ENCODE results near the gene WNT9A.

WNT9A gene
- long read RNA-seq = 0 reads

- DNase-seq (ENCODE audit: low read depth in 1 of 2, low spot score in 1 of 2) = no peak
- Histone ChIP-seq H3K27me3 (ENCODE audit: insufficient read depth, poor library complexity, severe bottlenecking) (peaks cover 22% of the 10 kb centered on the region), H3K27ac (replicated peaks) (no peak within 1 kb of the TSS), H3K4me3 (replicated peaks; ENCODE audit: insufficient read depth, low read length) (peak within 1 kb of the TSS; percentile 21)
- TF ChIP-seq SPI1 (IDR thresholded peaks at IDR 0.05; ENCODE audit: borderline replicate concordance, low read depth) = no peak
- no peak for TF ChIP-seq POLR2AphosphoS5 (IDR thresholded peaks at IDR 0.05; ENCODE audit: low read depth)
- TF ChIP-seq, protein P1, sequence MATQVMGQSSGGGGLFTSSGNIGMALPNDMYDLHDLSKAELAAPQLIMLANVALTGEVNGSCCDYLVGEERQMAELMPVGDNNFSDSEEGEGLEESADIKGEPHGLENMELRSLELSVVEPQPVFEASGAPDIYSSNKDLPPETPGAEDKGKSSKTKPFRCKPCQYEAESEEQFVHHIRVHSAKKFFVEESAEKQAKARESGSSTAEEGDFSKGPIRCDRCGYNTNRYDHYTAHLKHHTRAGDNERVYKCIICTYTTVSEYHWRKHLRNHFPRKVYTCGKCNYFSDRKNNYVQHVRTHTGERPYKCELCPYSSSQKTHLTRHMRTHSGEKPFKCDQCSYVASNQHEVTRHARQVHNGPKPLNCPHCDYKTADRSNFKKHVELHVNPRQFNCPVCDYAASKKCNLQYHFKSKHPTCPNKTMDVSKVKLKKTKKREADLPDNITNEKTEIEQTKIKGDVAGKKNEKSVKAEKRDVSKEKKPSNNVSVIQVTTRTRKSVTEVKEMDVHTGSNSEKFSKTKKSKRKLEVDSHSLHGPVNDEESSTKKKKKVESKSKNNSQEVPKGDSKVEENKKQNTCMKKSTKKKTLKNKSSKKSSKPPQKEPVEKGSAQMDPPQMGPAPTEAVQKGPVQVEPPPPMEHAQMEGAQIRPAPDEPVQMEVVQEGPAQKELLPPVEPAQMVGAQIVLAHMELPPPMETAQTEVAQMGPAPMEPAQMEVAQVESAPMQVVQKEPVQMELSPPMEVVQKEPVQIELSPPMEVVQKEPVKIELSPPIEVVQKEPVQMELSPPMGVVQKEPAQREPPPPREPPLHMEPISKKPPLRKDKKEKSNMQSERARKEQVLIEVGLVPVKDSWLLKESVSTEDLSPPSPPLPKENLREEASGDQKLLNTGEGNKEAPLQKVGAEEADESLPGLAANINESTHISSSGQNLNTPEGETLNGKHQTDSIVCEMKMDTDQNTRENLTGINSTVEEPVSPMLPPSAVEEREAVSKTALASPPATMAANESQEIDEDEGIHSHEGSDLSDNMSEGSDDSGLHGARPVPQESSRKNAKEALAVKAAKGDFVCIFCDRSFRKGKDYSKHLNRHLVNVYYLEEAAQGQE (IDR thresholded peaks at IDR 0.05; ENCODE audit: insufficient replicate concordance, low read depth) = no peak
- no peak for TF ChIP-seq CTCF (IDR thresholded peaks at IDR 0.05; ENCODE audit: insufficient read depth, low read length)
- TF ChIP-seq GABPA (IDR thresholded peaks at IDR 0.05; ENCODE audit: low read depth) = no peak
These were observed at the start of gene WNT9A for GRCh38 chr1:227947676-227948492. Gene WNT9A, minus strand, starts transcription at chr1:227947932. Its CDS starts 45 bp downstream, at chr1:227947887.

DNA sequence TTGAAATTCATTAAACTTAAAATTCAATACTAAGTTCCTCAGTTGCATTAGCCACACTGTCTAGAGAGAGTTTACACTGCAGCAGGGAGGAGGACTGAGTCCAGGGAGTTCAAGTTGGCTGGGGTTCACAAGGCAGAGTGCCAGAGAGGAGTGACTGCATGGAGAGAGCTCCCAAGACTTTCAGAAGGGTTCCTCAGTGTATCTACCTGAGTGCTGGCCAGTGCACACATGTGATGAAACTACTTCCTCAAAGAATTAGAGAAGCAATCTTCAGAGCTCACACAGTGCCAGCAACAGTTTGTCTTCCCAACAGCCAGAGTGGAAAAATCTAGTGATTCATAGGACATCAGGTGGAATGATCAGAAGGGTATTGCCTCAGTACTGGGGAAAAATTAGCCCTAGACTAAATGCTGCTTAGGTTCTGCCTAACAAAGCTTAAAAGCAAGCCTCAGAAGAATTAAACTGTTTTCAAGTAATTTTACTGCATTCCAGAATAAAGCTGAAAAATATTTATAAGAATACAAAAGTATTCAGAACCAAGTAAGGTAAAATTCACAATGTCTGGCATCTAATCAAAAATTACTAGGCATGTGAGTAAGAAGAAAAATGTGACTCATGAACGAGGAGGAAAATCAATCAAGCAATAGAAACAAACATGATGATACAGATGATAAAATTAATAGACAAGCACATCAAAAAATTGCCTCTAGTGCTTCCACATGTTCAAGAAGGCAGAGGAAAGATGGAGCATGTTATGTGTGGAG lies 48.6 kb upstream of the WNT9A start:
- Histone ChIP-seq H3K27me3 (ENCODE audit: insufficient read depth, poor library complexity, severe bottlenecking) (no peaks in the 10 kb centered on the region), H3K27ac (replicated peaks) (no peak overlapping the region), H3K4me3 (replicated peaks; ENCODE audit: insufficient read depth, low read length) (no peak overlapping the region)
- DNase-seq (ENCODE audit: low read depth in 1 of 2, low spot score in 1 of 2) = no peak
- no peak for TF ChIP-seq POLR2AphosphoS5 (IDR thresholded peaks at IDR 0.05; ENCODE audit: low read depth)
- TF ChIP-seq GABPA (IDR thresholded peaks at IDR 0.05; ENCODE audit: low read depth) = no peak
- TF ChIP-seq CTCF (IDR thresholded peaks at IDR 0.05; ENCODE audit: insufficient read depth, low read length) = no peak
- TF ChIP-seq, protein P1 (IDR thresholded peaks at IDR 0.05; ENCODE audit: insufficient replicate concordance, low read depth) = no peak
- no peak for TF ChIP-seq SPI1 (IDR thresholded peaks at IDR 0.05; ENCODE audit: borderline replicate concordance, low read depth)

GRCh38 chr1:227994632-227995300 lies 47.0 kb upstream of the WNT9A start:
- TF ChIP-seq SPI1 (IDR thresholded peaks at IDR 0.05; ENCODE audit: borderline replicate concordance, low read depth) (no peak), POLR2AphosphoS5 (IDR thresholded peaks at IDR 0.05; ENCODE audit: low read depth) (no peak), CTCF (IDR thresholded peaks at IDR 0.05; ENCODE audit: insufficient read depth, low read length) (no peak), GABPA (IDR thresholded peaks at IDR 0.05; ENCODE audit: low read depth) (no peak)
- TF ChIP-seq, protein P1 (IDR thresholded peaks at IDR 0.05; ENCODE audit: insufficient replicate concordance, low read depth) = no peak
- Histone ChIP-seq H3K27ac (replicated peaks) (no peak overlapping the region), H3K27me3 (ENCODE audit: insufficient read depth, poor library complexity, severe bottlenecking) (no peaks in the 10 kb centered on the region), H3K4me3 (replicated peaks; ENCODE audit: insufficient read depth, low read length) (no peak overlapping the region)
- DNase-seq (ENCODE audit: low read depth in 1 of 2, low spot score in 1 of 2) = no peak
